Stimulated activated naive B cell treated with anti-CD40 and anti-IgM and Interleukin-4, amounts not matched to agents 10 μg/mL and 1 μg/mL and 100 μg/mL, for 72 hours (primary cell): ENCODE results near the gene SYT14.
"Not testable (repeated sequence)": the region's sequence is repeated elsewhere in the genome, so short reads cannot be mapped to it uniquely, and the experiment has no call there.

Source experiments
- ATAC-seq, 2 donors: fragments of 150-1000 bp; cut with Tn5 transposase; replicated peaks; 2 replicates each; pipeline ENCODE4 v1.10.0; 2021; ENCODE audit warnings: moderate library complexity in 1 of 2
- DNase-seq: peaks from one replicate; pipeline ENCODE4 v3.0.0; 2021
- H3K27ac Mint-ChIP-seq: one replicate; pipeline ENCODE4 v1.8.0; 2022; ENCODE audit warnings: mild to moderate bottlenecking, mixed read lengths
- H3K27me3 Mint-ChIP-seq, 2 donors: one replicate each; pipeline ENCODE4 v1.8.0; 2022; ENCODE audit warnings: mixed read lengths in 2 of 2
- H3K36me3 Mint-ChIP-seq, 2 donors: one replicate each; pipeline ENCODE4 v1.8.0; 2022; ENCODE audit warnings: mixed read lengths in 2 of 2, mild to moderate bottlenecking in 1 of 2
- H3K4me1 Mint-ChIP-seq, 2 donors: one replicate each; pipeline ENCODE4 v1.8.0; 2022; ENCODE audit warnings: mixed read lengths in 2 of 2, mild to moderate bottlenecking in 1 of 2
- H3K4me3 Mint-ChIP-seq, 2 donors: one replicate each; pipeline ENCODE4 v1.8.0; 2022; ENCODE audit warnings: mild to moderate bottlenecking in 2 of 2, mixed read lengths in 2 of 2, moderate library complexity in 1 of 2
- H3K9me3 Mint-ChIP-seq, 2 donors: one replicate each; pipeline ENCODE4 v1.8.0; 2022; ENCODE audit warnings: mixed read lengths in 2 of 2, mild to moderate bottlenecking in 1 of 2

Gene SYT14

GRCh38 chr1:209912306-209912705 lies 25.7 kb upstream of the SYT14 start:
- peaks cover 0 to 5% of the 10 kb centered on the region in 2 donors for H3K9me3 Mint-ChIP-seq
- H3K4me1 Mint-ChIP-seq, result no peaks in the 10 kb centered on the region
- no peaks in the 10 kb centered on the region for H3K36me3 Mint-ChIP-seq
- no peaks in the 10 kb centered on the region for H3K27me3 Mint-ChIP-seq
- H3K27ac Mint-ChIP-seq, result no peak overlapping the region
- DNase-seq (no peak), ATAC-seq (no peak)
- H3K4me3 Mint-ChIP-seq, result no peak overlapping the region

DNA sequence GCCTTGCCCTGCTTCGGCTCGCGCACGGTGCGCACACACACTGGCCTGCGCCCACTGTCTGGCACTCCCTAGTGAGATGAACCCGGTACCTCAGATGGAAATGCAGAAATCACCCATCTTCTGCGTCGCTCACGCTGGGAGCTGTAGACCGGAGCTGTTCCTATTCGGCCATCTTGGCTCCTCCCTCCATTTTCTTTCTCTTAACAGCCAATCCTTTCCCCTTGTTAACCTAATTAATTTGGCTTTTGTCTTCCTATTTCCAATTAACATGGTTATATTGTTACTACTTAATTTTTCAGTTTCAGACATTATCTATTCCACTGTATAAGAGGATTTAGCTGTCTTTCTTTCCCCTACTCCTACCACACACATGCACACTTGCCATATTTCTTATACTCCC lies 18.4 kb upstream of the SYT14 start:
- not testable (repeated sequence) for ATAC-seq, H3K27ac Mint-ChIP-seq, DNase-seq, H3K36me3 Mint-ChIP-seq, H3K27me3 Mint-ChIP-seq, H3K4me1 Mint-ChIP-seq, H3K4me3 Mint-ChIP-seq
- H3K9me3 Mint-ChIP-seq, result peaks cover 5 to 12% of the 10 kb centered on the region in 2 donors

- Mint-ChIP-seq H3K36me3 (no peaks in the 10 kb centered on the region), H3K27me3 (peaks cover 0 to 6% of the 10 kb centered on the region in 2 donors), H3K4me1 (no peaks in the 10 kb centered on the region), H3K4me3 (no peak overlapping the region), H3K27ac (no peak overlapping the region), H3K9me3 (peaks cover 5 to 12% of the 10 kb centered on the region in 2 donors)
- no peak for DNase-seq
- ATAC-seq, result no peak
These were observed 17.2 kb upstream of the SYT14 start for GRCh38 chr1:209920844-209921243.

- ATAC-seq (no peak), DNase-seq (no peak)
- H3K4me3 Mint-ChIP-seq, result no peak overlapping the region
- H3K36me3 Mint-ChIP-seq, result no peaks in the 10 kb centered on the region
- peaks cover 5 to 12% of the 10 kb centered on the region in 2 donors for H3K9me3 Mint-ChIP-seq
- H3K27ac Mint-ChIP-seq, result no peak overlapping the region
- peaks cover 0 to 6% of the 10 kb centered on the region in 2 donors for H3K27me3 Mint-ChIP-seq
- no peaks in the 10 kb centered on the region for H3K4me1 Mint-ChIP-seq
These were observed 13.6 kb upstream of the SYT14 start for GRCh38 chr1:209924390-209924789.

GRCh38 chr1:209926045-209926444 lies 12.0 kb upstream of the SYT14 start:
- ATAC-seq, result no peak
- peaks cover 6 to 8% of the 10 kb centered on the region in 2 donors for H3K27me3 Mint-ChIP-seq
- no peak overlapping the region for H3K27ac Mint-ChIP-seq
- peaks cover 0 to 1% of the 10 kb centered on the region in 2 donors for H3K9me3 Mint-ChIP-seq
- H3K36me3 Mint-ChIP-seq, result no peaks in the 10 kb centered on the region
- no peak for DNase-seq
- no peaks in the 10 kb centered on the region for H3K4me1 Mint-ChIP-seq
- H3K4me3 Mint-ChIP-seq, result no peak overlapping the region

- ATAC-seq (no peak), DNase-seq (no peak)
- Mint-ChIP-seq H3K27me3 (peaks cover 9% of the 10 kb centered on the region in 2 donors), H3K4me3 (no peak overlapping the region), H3K4me1 (no peaks in the 10 kb centered on the region), H3K36me3 (no peaks in the 10 kb centered on the region), H3K27ac (no peak overlapping the region), H3K9me3 (no peaks in the 10 kb centered on the region)
These were observed 10.6 kb upstream of the SYT14 start for GRCh38 chr1:209927466-209927865.

GRCh38 chr1:209929751-209930150 lies 8.3 kb upstream of the SYT14 start:
- no peak for ATAC-seq
- no peak for DNase-seq
- no peaks in the 10 kb centered on the region for H3K9me3 Mint-ChIP-seq
- no peak overlapping the region for H3K27ac Mint-ChIP-seq
- H3K27me3 Mint-ChIP-seq, result peaks cover 14 to 20% of the 10 kb centered on the region in 2 donors
- no peak overlapping the region for H3K4me3 Mint-ChIP-seq
- no peaks in the 10 kb centered on the region for H3K4me1 Mint-ChIP-seq
- H3K36me3 Mint-ChIP-seq, result no peaks in the 10 kb centered on the region

- Mint-ChIP-seq H3K4me1 (no peaks in the 10 kb centered on the region), H3K9me3 (no peaks in the 10 kb centered on the region), H3K36me3 (no peaks in the 10 kb centered on the region)
These were observed 6.9 kb upstream of the SYT14 start for GRCh38 chr1:209931141-209931540.

DNA sequence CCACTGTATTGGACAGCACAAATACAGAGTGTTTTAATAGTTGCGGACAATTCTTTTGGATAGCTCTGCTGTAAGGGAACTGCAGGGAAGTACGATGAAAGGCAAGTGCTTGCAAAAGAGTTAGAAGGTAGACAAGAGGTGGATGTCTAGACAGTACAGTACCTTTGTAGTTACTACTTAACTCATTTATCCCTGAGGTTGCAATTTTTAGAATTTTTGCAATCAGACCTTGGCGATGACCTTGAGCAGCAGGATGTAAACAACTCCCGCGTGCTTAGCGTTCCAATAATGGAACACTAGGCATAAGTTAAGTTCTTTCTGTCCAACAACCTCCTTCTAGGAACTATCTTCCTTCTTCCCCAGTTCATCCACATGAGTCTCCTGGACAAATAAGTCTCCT lies 1.9 kb upstream of the SYT14 start:
- Mint-ChIP-seq H3K4me3 (no peak overlapping the region), H3K4me1 (peaks cover 8 to 13% of the 10 kb centered on the region in 2 donors), H3K36me3 (peaks cover 0 to 4% of the 10 kb centered on the region in 2 donors), H3K27ac (no peak overlapping the region), H3K27me3 (peaks cover 41 to 59% of the 10 kb centered on the region in 2 donors), H3K9me3 (no peaks in the 10 kb centered on the region)
- ATAC-seq (no peak), DNase-seq (no peak)

More at GRCh38 chr1:209931141-209931540, 6.9 kb upstream of the SYT14 start:
- Mint-ChIP-seq H3K27ac (no peak overlapping the region), H3K4me3 (no peak overlapping the region), H3K27me3 (peaks cover 14% of the 10 kb centered on the region in 2 donors)
- no peak for ATAC-seq
- no peak for DNase-seq

- Mint-ChIP-seq H3K4me1 (no peaks in the 10 kb centered on the region), H3K27ac (no peak overlapping the region), H3K36me3 (no peaks in the 10 kb centered on the region), H3K9me3 (no peaks in the 10 kb centered on the region), H3K4me3 (no peak overlapping the region), H3K27me3 (peaks cover 21 to 30% of the 10 kb centered on the region in 2 donors)
- no peak for ATAC-seq
- DNase-seq, result no peak
These were observed 7.4 kb downstream of the SYT14 start for GRCh38 chr1:209945377-209945776.

- no peaks in the 10 kb centered on the region for H3K9me3 Mint-ChIP-seq
- no peaks in the 10 kb centered on the region for H3K36me3 Mint-ChIP-seq
- H3K4me1 Mint-ChIP-seq, result no peaks in the 10 kb centered on the region
- DNase-seq, result no peak
- peaks cover 5 to 9% of the 10 kb centered on the region in 2 donors for H3K27me3 Mint-ChIP-seq
- no peak overlapping the region for H3K4me3 Mint-ChIP-seq
- H3K27ac Mint-ChIP-seq, result no peak overlapping the region
- no peak for ATAC-seq
These were observed 10.1 kb downstream of the SYT14 start for GRCh38 chr1:209948155-209948554.

DNA sequence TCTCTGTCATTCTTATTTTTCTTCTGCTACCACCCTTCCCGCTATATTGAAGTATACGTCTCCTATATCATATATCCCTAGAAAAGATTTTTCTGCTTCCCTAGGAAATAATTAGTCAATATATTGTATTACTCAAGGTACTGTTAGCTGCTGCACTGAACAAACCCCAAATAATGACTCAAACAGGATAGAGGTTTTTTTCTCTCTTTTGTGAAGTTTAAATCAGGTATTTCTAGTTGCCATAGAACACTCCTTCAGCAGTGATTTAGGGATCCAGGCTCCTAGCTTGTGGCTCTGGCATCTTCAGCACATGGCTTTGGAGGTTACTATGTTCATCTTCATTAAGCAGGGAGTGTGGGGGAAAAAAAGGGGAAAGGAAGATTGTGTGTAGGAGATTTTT lies 18.1 kb downstream of the SYT14 start:
- Mint-ChIP-seq H3K4me1 (no peaks in the 10 kb centered on the region), H3K27me3 (peaks cover 18 to 19% of the 10 kb centered on the region in 2 donors), H3K9me3 (no peaks in the 10 kb centered on the region)

GRCh38 chr1:209959623-209960022 lies 21.6 kb downstream of the SYT14 start:
- H3K27me3 Mint-ChIP-seq, result peaks cover 17 to 24% of the 10 kb centered on the region in 2 donors
- H3K36me3 Mint-ChIP-seq, result no peaks in the 10 kb centered on the region
- H3K9me3 Mint-ChIP-seq, result no peaks in the 10 kb centered on the region
- no peak overlapping the region for H3K4me3 Mint-ChIP-seq
- no peaks in the 10 kb centered on the region for H3K4me1 Mint-ChIP-seq
- ATAC-seq (no peak), DNase-seq (no peak)
- H3K27ac Mint-ChIP-seq, result no peak overlapping the region

More for the DNA sequence above, 18.1 kb downstream of the SYT14 start:
- Mint-ChIP-seq H3K36me3 (no peaks in the 10 kb centered on the region), H3K4me3 (no peak overlapping the region), H3K27ac (no peak overlapping the region)
- no peak for DNase-seq
- ATAC-seq, result no peak

DNA sequence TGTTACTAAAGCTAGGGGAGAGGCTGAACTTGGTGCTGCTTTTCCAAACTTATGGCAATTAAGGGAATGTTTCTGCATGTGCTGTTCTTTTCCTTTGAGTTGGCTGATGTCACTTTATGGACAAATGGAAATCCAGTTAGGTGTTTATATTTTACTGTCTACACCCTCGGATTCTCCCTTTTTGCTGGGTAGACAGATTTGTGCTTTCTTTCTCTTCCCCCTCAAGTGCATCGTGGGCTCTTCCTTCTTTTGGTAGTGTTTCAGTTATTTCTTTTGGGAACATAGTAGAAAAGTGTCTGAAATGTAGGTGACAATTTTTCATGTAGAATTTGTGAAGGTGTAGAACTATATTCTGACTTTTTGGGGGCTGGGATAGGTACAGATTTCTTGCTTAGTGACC lies 22.9 kb downstream of the SYT14 start:
- no peaks in the 10 kb centered on the region for H3K4me1 Mint-ChIP-seq
- H3K9me3 Mint-ChIP-seq, result peaks cover 2 to 3% of the 10 kb centered on the region in 2 donors
- no peak overlapping the region for H3K4me3 Mint-ChIP-seq
- peaks cover 9 to 16% of the 10 kb centered on the region in 2 donors for H3K27me3 Mint-ChIP-seq
- no peak for DNase-seq
- H3K27ac Mint-ChIP-seq, result no peak overlapping the region
- no peaks in the 10 kb centered on the region for H3K36me3 Mint-ChIP-seq
- no peak for ATAC-seq

GRCh38 chr1:209962388-209962787 lies 24.4 kb downstream of the SYT14 start:
- Mint-ChIP-seq H3K36me3 (no peaks in the 10 kb centered on the region), H3K27ac (no peak overlapping the region), H3K9me3 (peaks cover 3 to 4% of the 10 kb centered on the region in 2 donors), H3K4me1 (no peaks in the 10 kb centered on the region), H3K27me3 (peaks cover 5 to 11% of the 10 kb centered on the region in 2 donors), H3K4me3 (no peak overlapping the region)
- no peak for DNase-seq
- no peak for ATAC-seq

- H3K4me1 Mint-ChIP-seq, result no peaks in the 10 kb centered on the region
- H3K27ac Mint-ChIP-seq, result no peak overlapping the region
- H3K27me3 Mint-ChIP-seq, result peaks cover 5 to 6% of the 10 kb centered on the region in 2 donors
- H3K4me3 Mint-ChIP-seq, result no peak overlapping the region
- ATAC-seq (no peak), DNase-seq (no peak)
- H3K9me3 Mint-ChIP-seq, result peaks cover 3 to 4% of the 10 kb centered on the region in 2 donors
- H3K36me3 Mint-ChIP-seq, result no peaks in the 10 kb centered on the region
These were observed 24.8 kb downstream of the SYT14 start for GRCh38 chr1:209962856-209963255.
